HL-60/S4 treated with retinoic acid at 250 ng/mL for 4 days and 3 days (cell line): Measurements from ENCODE around the gene LRRC18.

Experiments
- in situ Hi-C: fragments of 300-500 bp; cut with MboI; formaldehyde crosslinking; loops from 2 replicates; pipeline ENCODE4 v1.7.0; 2022; ENCODE audit warnings: low sequenced_read_pairs

LRRC18 gene

DNA sequence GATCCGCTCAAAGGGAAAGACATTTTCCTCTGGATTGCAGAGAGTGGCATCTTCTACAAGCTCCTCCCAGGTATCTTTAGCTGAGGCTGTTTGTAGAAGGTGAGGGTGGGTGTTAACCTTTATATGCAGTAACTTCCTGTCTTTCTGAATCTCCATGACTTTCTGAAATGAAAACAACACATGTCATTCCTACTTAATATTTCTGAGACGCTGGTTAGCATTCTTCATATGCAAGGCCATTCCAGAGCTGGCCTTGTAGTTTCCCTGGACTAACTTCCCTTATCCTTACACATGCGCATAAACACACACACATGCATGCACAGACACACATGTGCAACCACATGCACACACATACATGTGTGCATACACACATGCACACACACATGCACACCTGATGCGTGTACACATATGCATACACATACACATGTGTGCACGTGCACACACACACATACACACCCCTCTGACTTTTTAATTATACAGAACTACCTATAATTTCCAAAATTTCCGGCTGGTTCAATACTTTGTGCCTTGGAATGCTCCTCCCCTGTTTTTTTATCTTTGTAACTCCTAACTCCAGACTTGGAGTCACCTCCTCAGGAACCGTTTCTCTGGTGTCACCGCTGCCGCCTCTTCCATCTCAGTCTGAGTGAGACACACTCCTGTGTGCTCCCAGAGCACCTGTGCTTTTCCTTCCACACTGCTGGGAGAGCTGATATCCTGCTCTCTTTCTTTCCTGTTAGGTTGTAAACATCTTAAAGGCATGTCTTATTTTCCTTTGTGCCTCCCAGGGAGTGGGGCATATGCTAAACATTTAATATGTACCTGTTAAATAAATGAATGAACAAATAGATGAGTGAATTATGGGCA is 55.2 kb downstream of the LRRC18 start:
- in situ Hi-C loops = no loop called here

DNA sequence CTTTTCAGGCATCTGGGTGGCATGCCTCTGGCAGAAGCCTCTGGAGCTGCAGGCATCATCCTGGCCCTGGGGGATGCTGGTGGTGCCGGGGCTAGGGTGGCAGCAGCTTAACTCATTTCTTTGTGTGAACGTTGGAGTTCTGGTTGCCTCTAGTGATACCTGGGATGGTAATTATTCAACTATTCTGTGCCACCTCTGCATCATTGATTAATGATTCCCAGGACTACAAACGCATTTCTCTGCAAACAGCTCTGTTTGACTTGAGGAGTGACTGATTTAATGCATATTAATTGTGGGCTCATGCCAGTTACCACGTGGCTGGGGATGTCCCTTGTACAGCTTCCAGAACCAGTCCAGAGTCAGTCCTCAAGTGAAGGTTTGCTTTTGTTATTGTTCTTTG is 55.9 kb downstream of the LRRC18 start:
- in situ Hi-C loops = no loop called here

DNA sequence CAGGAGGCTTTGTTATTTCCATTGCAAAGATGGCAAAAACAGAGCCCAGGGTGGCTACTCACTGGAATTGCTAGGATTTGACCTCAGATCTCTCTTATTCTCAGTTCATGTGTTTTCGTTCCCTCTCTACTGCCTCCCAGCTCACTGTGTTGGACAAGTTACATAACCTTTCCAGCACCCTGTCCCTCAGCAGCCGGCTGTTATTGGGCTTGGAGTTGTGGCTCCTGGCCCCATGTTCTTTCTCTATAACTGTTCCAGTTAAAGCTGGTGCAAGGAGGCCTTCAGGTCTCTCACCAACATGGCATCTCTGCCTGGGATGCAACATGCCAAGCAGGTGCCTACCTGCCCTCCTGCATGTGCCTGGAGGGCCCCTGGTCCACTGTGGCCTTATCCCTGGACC is 56.8 kb downstream of the LRRC18 start:
- in situ Hi-C loops = no loop called here

DNA sequence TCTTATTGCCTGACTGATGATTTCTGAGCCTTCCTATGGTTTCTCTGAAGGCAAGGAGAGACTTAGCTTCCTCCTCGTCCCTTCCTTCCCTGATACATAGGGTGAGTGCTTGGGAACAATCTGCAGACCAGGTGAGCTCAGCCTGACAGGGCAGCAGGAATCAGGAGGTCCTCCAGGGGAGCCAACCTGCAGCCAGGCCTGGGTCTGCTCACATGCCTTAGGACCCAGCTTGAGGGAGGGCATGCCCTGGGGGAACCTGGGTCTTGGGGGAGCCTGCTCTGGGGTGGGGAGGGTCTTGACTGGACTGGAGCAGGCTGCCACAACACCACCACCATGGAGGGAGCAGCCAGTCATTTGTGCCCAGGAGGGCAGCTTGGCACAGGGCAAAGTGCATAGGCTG is 57.7 kb downstream of the LRRC18 start:
- in situ Hi-C loops = no loop called here

DNA sequence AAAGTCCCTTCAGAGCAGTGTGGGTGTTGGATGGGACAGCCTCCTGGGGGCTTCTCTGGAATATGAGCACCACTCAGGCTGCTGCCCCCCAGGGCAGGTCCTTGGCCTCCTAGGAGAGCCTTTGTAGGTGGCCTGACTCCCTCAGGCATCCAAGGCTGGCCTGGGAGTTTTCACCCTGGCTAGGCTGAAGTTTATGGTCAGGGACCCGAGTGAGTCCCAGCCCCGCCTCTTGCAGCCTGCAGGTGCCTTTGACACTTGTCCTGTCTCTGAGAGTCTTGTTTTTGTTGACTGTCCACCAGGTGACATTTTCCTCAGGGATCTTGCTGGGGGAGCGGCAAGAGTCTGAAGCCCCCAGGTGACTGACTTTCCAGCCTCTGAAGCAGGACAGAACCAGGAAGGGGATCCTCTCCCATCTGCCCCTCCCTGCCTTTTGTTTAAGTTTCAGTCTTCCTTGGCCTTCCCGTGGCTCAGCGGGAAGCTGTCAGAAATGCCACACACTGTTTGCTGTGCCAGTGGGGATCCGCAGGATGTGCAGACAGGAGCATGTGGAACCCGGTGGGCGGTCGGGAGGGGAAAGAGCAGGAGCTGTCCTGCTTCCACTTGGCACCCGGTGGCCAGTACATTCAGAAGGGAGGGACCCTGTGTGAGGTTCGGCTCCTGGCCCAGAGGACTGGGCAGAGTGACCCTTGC is 59.5 kb downstream of the LRRC18 start:
- in situ Hi-C loops = no loop called here

DNA sequence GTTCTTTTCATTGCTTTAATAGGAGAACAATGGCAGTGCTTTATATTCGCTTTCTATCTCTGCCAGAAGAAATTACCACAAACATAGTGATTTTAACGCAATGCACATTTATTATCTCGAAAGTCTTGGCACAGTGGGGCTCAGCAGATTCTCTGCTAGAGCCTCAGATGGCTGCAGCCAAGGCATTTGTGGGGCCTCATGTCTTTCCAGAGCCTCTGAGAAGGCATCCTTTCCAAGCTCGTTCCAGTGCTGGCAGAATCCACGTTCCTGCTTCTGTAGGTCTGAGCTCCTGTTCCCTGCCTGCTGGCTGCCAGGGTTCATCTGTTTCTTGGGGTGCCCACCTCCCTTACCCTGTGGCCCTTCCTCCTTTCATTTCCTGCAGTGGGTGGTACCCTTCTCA is 60.2 kb downstream of the LRRC18 start:
- in situ Hi-C loops = no loop called here

DNA sequence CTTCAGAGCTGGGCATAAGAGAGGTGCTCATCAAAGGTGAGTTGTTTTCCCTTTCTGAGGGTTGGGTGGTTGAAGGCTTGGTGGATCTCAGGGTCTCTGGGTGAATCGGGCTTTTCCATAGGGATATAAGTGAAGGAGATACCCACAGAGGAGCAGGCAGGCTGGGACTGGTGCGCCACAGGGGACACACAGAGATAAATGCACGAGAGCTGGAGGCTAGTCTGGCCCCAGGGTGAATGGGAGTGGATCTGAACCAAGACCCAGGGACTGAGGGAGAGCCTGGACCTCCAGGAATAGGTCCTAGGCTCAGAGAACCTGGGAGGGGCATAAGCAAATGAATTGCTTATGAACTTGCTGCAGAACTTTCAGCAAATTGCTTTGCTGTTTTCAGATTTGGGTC is 61.5 kb downstream of the LRRC18 start:
- in situ Hi-C loops = no loop called here

DNA sequence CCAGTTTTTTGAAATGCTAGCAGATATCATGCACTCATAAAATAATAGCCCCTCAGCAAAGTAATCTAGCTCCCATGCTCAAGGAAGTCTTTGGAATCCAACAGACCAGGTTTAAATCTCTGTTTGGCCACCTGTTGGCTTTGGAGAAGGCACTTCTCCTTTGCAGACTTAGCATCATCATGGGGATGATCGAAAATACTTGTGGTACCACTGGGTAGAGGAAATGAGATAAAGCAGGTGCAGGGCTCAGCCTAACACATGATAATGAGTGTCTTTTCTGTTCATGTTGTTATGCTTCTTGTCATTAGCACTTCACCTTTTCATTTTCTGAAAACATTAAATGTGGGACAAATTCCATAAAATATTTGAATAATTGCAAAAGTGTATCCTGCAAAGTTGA is 67.4 kb downstream of the LRRC18 start:
- in situ Hi-C loops = no loop called here
